Stimulated activated CD4-positive, alpha-beta T cell treated with anti-CD3 and anti-CD28 coated beads, TNF-alpha, amount 100 ng/mL, for 48 hours (primary cell): Measurements from ENCODE around the gene DOCK2.

Source experiments
- DNase-seq, 3 donors: peaks; one replicate each; pipeline ENCODE4 v3.0.0-alpha.2; 2020; ENCODE audit warnings: low read depth in 3 of 3

DOCK2 gene

DNA sequence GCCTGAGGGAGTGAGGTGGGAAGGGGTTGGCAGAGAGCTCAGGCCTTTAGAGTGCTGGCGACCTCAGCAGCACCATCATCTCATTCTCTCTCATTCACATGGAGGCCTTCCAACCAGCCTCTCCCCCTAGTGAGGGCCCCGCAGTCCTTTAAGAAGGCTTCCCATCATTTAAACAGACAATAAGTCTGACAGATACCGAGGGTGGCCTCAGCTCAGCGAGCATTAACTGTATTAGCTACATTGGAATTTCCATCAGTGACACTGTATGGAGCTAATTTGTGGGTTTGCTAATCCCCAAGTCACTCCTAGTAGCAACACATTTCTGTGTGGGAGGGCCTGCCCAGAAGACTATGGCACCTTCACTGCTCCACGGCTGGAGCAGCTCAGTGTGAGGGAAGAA is 267.4 kb downstream of the DOCK2 start:
- no peak for DNase-seq

DNA sequence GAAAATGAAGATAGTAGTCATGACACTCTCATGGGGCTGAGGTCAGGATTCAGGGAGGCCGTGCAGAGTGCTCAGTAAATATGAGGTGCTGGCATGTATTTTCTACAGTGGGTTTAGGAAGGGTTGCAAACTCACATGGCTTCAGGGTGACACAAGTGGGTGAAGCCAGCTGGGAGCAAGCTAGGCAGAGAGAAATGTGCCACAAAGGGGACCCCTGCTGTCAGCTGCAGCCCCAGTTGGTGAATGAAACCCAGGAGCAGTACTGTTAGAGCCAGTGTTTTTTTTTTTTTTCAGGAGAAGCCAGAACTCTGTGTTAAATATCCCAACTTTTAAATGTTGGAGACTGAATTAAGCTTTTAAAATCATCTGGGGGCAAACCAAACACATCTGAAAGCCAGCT is 267.9 kb downstream of the DOCK2 start:
- no peak for DNase-seq

DNA sequence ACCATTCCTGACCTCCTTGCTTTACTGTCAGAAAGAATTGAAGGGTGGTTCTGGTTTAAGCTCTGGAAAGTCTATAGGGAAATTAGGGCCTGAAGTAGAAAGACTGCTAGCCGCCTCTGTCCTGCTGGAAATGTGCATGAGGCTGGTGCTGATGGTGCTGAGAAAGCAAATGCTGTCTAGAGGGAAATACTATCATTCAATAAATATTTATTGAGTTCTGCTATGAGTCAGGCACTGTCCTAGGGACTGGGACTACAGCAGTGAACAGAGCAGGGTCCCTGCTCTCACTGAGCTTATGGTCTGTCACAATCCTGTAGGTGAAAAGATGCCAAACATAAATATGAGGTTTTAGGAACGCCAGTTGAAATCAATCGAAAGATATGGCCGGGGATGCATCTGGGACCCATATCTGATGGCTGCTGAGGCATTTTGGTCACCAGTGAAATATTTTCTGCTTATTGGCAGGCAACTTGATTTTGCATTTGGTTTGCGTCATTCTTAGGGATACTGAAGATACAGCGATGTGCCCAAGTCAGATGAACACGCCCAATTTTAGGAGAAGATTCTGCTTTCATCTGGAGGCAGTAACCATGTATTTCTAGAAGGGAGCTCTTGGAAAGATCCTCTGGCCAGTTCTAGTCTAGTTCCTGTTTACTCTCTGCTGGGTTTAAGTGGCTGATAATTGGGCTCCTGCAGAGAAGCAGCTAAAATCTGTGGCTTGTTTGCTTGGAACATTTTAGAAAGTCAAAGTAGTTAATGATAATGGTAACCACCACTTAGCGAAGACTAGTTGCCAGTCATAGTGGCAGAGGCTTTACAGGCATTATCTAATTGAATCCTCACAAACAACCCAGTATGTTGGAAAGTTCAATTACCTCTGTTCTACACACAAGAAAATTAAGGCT is 269.9 kb downstream of the DOCK2 start:
- no peak for DNase-seq

DNA sequence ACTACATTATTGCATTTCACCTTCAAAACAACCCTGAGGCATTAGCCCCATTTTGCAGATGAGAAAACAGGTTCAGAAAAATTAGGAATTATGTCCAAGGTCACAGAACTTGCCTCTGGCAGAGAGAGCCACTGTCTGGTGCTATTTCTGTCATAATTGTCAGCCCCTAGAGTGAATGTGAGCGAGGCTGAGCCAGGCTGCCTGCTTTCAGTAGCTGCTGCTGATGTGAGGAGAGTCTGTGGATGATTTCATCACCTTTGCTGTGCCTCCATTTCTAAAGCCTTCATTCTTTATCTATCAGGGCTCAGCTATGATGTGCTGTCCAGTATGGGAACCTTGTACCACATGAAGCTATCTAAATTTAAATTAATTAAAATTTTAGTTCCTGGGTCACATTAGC is 271.8 kb downstream of the DOCK2 start:
- no peak for DNase-seq

DNA sequence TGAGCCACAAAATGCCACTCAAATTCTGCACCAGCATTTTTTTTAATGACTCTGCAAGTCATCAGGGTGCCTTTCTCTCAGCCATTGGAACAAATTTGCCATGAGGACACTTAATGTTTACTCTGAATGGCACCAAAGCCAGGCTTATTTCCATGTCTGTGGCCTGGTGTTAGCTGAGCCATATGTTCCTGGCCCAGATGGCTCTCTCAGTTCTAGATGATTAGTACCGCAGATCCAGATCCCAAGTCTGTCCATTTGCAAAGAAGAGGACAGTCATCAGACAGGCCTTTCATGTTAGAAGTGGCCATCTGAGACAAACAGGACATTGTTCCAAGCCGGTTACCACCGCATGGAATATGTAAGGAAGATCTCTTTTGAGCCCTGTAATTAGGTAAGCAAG is 272.9 kb downstream of the DOCK2 start:
- no peak for DNase-seq

DNA sequence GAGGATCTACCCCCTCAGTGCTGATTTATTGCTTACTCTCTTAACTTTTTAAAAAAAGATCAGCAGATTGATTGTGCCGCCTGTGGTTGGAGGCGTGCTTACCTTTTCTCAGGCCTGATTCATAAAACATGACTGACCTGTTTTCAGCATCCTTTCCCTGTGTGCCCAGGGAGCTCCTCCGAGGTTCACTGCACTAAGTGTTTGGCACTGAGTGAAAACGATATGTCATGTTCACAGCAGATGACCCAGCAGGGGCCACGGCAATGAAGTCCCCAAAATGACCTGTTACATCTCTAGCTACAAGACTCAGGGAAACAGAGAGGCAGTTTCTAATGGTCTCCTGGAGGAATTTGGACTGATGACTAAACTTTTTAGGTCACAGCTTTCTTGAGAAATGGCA is 273.3 kb downstream of the DOCK2 start:
- DNase-seq = no peak

DNA sequence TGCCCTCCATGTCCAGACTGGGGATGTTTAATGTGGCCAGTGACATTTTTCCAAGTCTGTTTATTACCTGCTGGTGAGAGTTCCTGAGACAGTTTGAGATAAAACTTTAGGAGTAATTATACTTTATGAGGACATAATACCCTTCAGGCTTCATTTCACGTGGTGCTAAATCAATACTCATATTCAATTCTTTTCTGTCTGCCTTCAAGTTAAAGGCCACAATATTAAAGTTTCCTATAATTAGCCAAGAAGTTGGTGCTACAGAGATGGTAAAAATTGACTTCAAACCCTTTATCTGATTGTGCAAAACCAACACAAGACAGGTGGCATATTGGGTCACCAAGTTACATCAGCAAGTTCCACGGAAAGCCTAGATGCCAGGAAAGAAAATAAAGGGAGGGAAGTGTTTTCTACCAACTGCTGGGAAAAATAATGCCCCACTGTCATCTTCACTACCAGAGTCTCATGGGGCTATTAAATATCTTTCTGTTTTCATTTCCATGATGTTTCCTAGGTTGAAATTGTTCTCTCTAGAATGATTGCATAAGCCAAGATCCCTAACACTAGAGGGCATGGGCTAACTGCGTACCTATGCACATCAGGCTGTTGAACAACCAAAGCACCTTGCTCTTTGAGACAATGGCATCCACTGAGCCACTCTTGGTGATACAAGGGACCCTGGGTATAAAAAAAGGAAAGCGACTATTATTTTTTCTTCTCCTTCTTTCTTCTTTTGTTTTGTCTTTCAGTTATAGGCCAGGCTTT is 274.6 kb downstream of the DOCK2 start:
- DNase-seq = no peak

DNA sequence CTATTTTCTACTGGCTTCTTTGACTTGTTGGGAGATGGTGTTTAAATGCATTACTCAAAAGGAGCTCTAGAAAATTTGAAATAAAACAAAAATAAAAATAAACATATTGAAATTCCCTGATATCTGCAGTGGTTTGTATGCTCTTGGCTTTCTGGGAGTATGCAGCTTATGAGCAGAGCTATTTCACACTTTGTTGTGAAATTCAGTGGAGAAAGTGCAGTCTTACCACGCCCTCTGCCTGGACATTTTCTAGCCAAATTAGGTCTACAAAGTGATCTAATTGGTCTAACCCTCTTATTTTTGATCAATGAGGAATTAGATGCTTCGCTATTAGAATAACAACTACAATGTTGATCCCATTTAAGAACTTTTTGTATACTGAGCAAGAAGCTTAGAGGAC is 276.4 kb downstream of the DOCK2 start:
- DNase-seq = no peak

DNA sequence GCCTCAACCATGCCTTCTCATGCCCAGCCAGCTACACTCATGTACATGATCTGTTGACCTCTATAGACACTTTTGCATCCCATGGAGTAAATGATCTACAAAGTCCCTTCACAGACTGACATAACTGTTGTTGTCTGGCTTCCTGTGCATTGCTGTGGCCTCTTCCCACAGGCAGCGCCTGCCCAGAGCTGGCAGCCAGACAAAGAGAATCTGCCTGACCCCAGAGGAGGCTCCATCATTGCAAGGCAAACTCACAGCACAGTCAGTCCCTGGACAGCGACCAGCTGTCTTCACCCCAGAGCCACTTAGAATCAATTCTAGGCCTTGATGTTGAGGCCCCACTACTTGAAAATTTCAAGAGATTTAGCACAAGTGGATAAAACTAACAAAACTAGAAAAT is 277.7 kb downstream of the DOCK2 start:
- DNase-seq = no peak

DNA sequence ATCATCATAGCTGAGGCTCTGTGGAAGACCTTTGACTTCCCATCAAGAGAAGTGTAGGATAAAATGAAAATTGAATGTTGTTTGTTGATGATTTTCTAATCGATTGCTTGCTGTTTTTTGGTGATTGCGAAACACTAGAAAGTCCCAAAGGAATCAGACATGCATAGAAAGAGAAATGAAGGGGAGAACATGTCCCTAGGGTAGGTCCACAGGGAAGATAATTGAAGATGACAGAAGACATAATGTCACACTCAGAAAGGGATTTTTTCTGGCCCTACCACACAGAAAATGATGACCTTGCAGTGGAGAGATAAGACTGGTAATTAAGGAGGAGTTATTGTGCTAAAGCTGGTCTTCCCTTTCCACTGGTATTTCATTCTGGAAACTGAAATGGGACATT is 280.4 kb downstream of the DOCK2 start:
- DNase-seq = no peak

DNA sequence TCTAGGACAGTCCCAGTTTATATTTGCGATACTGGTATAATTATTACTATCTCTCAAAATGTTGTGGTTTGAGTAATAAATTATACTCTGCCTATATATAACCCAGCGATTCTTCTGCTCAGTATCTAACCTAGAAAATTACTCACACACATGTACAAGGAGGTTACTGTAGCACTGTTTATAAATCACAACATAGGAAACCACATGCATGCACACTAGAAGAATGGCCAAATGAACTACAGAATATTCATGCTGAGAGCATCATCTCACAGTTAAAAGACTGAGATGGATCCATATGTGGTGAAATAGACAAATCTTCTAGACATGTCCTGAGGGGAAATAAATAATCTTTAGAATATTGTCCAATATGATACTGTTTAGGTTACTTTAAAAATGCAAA is 281.2 kb downstream of the DOCK2 start:
- DNase-seq = no peak

DNA sequence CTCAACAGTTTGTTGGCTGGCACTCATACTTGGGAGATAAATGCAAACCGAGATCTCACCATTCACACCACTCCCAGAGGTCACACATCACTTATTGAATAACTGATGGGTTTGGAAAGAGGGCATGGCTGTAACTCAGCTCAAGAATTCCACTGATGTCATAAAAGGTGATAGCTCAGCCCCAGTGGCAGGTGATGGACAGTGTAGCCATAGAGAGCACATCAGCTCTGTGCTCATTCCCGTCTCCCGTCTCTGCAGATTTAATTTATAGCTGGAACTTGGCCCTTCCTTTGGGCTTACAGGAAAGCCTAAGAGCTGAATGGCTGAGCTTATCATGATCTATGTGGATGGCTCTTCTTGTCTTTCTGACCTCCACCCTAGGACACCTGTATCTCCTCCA is 283.4 kb downstream of the DOCK2 start:
- no peak for DNase-seq

DNA sequence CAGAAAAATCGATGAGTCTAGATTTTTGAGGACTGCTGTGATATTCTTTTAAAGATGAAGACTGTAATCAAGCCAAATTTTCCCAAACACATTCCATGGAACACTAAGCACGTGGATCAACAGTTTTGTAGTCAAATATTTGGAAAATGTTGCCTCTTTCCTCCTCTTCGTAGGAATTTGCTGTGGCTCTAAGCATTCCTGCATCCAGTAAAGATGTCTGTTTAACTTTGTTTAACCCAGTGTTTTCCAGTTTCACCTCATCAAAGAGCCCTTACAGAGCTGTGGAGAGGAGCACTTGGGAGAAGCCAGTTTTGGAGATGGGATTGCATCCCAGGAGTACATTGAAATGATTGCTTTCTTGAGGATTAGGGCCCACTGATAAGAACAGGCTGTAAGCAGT is 284.3 kb downstream of the DOCK2 start:
- no peak for DNase-seq

DNA sequence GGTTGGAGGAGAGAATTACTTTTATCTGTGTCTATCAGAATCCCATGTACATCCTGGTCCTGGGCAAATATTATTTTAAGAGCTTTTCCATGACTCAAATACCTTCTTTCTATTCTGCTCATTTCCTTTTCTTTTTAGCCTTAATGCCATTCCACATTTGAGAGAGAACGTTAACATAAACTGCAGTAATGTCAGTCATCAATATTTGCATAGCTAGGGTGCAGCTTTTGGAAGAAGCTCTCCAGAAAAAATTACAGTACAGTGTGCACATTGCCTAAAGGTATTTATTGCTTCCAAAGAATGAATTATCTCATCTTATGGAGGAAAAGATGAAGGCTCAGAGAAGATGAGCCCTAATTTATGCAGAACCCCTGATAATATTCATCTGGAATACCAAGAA is 284.9 kb downstream of the DOCK2 start:
- DNase-seq = no peak

DNA sequence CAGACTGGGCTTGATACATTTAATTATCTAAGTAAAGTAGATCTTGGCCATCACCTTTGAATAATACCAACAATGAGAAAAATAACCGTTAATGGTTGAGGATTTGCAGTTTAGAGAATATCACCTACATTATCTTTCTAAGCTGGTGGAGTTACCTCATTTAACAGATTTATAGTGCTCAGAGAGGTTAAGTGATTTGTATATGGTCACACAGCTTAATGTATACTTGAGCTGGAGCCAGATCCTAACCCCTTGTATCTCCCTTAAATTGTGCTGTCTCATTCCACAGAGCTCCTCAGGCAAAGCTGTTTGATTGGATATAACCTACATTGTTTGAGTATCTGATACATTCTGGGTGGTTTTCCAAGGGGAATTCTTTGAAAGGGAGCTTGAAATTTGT is 285.4 kb downstream of the DOCK2 start:
- no peak for DNase-seq

DNA sequence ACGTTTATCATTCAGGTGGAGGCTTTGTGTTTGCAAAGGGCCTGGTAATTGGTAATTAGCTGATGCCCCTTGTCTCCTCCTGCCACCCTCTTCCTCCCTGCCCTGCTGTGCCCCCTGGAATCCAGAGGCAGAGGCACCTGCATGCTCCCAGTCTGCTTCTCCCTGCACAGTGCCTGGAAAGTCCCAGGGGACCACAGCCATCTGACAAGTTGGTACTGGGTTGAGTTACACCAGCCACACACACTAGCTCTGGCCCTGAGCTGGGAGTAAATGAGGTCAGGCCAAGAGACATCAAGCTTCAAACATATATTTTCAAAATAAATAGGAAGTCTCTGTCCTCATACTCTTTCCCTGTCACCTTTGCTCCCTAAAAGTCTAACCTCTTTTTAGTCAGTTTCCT is 286.9 kb downstream of the DOCK2 start:
- DNase-seq = no peak

DNA sequence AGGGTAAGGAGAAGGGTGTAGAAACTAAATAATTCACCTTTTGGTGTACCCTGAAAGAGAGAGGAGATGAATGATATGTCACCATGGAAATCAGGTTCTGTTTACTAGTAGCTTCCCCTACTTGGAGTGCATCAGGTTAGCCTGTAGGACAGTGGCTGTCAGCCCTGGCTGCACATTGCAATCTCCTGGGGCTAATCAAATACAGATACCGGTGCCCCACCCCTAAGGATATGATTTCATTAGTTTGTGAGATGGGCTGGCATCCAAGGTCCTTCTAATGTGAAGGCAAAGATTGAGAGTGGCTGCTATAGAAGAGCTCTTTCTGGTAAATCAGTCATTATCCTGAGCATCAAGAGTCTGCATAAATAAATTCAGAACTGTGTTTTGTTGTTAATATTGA is 296.1 kb downstream of the DOCK2 start:
- no peak for DNase-seq

DNA sequence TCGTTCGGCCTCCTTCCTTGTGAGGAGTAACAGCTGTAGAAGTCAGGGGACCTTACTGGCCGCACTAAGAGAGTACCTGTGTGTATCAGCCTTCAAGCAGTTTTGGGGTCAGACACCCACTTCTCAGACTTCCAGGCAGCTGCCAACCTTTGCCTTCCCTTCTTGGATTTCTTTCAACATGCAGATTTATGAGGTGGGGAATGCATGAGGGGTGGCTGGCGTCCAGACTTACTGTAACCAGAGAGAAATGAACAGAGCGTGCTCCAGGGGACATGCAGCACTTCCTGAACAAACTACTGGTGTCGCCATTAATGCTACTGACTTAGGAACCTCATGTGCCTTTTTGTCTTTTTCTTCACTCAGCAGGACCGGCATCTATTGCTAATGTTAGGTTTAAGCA is 296.5 kb downstream of the DOCK2 start:
- no peak for DNase-seq

DNA sequence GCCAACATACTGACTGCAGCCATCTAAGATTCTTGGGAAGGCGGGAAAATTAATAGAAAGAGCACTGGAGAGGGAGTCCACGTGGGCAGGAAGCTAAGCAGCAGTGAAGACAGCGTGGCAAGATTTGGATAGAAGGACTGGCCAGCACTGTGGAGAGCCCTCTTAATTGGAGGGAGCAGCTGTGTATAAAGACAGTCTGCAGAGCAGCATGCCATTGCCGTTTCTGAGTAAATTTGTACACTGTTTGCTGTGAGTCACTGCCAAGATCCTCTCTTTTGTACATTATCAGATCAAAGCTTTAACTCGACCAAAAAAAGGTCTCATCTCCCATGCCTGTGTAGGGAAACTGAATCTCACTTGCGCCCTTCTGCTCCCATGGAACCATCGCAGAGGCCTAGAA is 297.9 kb downstream of the DOCK2 start:
- DNase-seq = no peak

DNA sequence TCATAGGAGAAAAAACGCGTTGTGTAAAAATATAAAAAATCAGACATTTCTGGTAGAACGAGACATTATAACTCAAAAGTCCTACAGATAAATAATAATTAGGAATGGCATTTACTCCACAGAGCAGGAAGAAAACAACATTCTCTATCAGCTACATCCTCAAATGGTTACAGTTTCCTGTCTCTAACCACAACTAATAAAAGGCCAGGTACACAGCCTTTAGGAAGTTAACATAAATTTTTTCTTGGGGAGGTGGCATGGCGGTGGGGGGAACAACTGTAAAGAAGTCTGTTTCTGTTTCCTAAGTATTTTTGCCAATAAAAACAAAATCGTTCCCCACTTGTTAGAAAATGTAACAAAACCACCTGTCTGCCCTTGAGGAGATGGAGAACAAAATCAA is 298.7 kb downstream of the DOCK2 start:
- DNase-seq = no peak

DNA sequence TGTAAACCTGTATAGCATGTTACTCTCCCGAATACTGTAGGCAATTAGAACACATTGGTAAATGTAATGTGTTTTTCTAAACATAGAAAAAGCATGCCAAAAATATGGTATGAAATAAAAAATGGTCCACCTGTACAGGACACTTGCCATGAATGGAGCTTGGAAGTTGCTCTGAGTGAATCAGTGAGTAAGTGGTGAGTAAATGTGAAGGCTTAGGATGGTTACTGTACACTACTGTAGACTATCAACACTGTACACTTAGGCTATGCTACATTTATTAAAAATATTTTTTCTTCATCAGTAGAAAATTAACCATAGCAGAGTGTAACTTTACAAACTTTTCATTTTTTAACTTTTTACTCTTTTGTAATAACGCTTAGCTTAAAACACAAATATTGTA is 301.4 kb downstream of the DOCK2 start:
- no peak for DNase-seq

DNA sequence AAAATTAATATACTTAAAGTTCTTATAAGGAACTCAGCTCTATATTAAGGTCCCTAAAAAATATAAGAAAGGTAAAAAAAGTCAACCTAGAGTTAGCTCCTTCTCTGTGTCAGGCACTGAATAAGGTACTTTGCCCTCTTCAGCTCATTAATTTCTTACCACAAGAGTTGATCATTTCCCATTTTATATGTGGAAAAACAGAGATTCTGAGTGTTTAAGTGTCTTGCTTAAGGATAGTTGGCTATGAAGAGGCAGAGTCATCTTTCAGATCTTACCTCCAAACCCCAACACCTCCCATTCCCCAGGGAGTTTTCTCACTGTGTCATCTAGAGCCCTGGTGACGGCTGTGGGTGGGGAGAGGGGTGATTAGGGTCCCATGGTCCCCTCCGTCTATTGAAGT is 302.7 kb downstream of the DOCK2 start:
- DNase-seq = no peak

DNA sequence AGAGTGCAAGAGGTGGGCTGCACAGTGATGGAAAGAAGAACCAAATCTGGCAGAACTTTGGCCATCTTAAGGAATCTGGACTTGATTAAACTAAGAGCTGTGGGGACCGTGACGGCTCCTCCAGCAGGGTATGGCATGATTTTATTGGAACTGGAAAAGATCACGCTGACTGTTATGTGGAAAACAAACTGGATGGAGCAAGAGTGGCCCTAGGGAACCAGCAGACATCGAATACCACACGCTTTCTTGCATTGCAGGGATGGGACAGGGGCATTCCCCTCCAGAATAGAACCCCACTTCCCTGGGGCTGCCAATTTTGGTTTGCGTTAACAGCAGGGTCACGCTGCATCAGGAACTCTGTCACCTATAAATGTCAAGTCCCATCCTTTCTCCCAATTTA is 304.5 kb downstream of the DOCK2 start:
- no peak for DNase-seq
